GM12891 (cell line): ENCODE measurements around the gene GMDS.

ENCODE experiments used
- POLR2A ChIP-seq: IDR thresholded peaks from 2 replicates; pipeline ENCODE4 v1.6.1; 2011; ENCODE audit warnings: low read depth, low read length, control low read depth
- POLR2AphosphoS5 ChIP-seq: IDR thresholded peaks from 2 replicates; pipeline ENCODE4 v1.6.1; 2011; ENCODE audit warnings: low read depth, low read length, control low read depth

- no peak for TF ChIP-seq POLR2AphosphoS5
- TF ChIP-seq POLR2A = no peak
Measured at GRCh38 chr6:1615151-1615852, 630.1 kb downstream of the GMDS start.
